Mesendoderm (in vitro differentiated cells): ENCODE results near the gene PACSIN1.

Experiments used
- DNase-seq: peaks from one replicate; pipeline ENCODE4 v3.0.0; 2013
- H2AK5ac ChIP-seq: 2 replicates; pipeline ENCODE4 v1.6.1; 2013; ENCODE audit warnings: low read length, inconsistent platforms
- H2BK120ac ChIP-seq: 2 replicates; pipeline ENCODE4 v1.6.1; 2013; ENCODE audit warnings: low read depth, mild to moderate bottlenecking, low read length, moderate library complexity, mixed read lengths
- H2BK15ac ChIP-seq: replicated peaks from 2 replicates; pipeline ENCODE4 v1.6.1; 2013; ENCODE audit warnings: low read depth, mild to moderate bottlenecking, moderate library complexity
- H2BK5ac ChIP-seq: 2 replicates; pipeline ENCODE4 v1.6.1; 2013; ENCODE audit warnings: low read length, inconsistent platforms
- H3K18ac ChIP-seq: 2 replicates; pipeline ENCODE4 v1.6.1; 2013; ENCODE audit warnings: mild to moderate bottlenecking, low read length, mixed read lengths
- H3K23ac ChIP-seq: one replicate; pipeline ENCODE4 v1.6.1; 2013; ENCODE audit warnings: low read length
- H3K27ac ChIP-seq: 2 replicates; pipeline ENCODE4 v1.5.1; 2013; ENCODE audit warnings: low read depth, mild to moderate bottlenecking, inconsistent platforms, low read length, moderate library complexity
- H3K27me3 ChIP-seq: 2 replicates; pipeline ENCODE4 v1.6.1; 2013; ENCODE audit warnings: low read length, control low read depth, mild to moderate bottlenecking, inconsistent platforms; ENCODE audit not compliant: insufficient read depth, poor library complexity
- H3K36me3 ChIP-seq: 2 replicates; pipeline ENCODE4 v1.6.1; 2013; ENCODE audit warnings: low read length, inconsistent platforms; ENCODE audit not compliant: control insufficient read depth, insufficient read depth
- H3K4ac ChIP-seq: one replicate; pipeline ENCODE4 v1.6.1; 2013; ENCODE audit warnings: low read depth, mild to moderate bottlenecking, low read length, moderate library complexity
- H3K4me1 ChIP-seq: 2 replicates; pipeline ENCODE4 v1.6.1; 2013; ENCODE audit warnings: low read depth, low read length, inconsistent platforms; ENCODE audit not compliant: control insufficient read depth
- H3K4me2 ChIP-seq: 2 replicates; pipeline ENCODE4 v1.6.1; 2013; ENCODE audit warnings: low read length
- H3K4me3 ChIP-seq: 2 replicates; pipeline ENCODE4 v1.5.1; 2013; ENCODE audit warnings: mild to moderate bottlenecking, low read length
- H3K56ac ChIP-seq: one replicate; pipeline ENCODE4 v1.6.1; 2013; ENCODE audit warnings: low read length
- H3K79me1 ChIP-seq: 2 replicates; pipeline ENCODE4 v1.6.1; 2013; ENCODE audit warnings: low read length, inconsistent platforms
- H3K79me2 ChIP-seq: 2 replicates; pipeline ENCODE4 v1.6.1; 2013; ENCODE audit warnings: mild to moderate bottlenecking, low read length; ENCODE audit not compliant: control insufficient read depth, insufficient read depth
- H3K9ac ChIP-seq: 2 replicates; pipeline ENCODE4 v1.6.1; 2013; ENCODE audit warnings: low read length, inconsistent platforms
- H4K5ac ChIP-seq: one replicate; pipeline ENCODE4 v1.6.1; 2013; ENCODE audit warnings: low read length
- H4K8ac ChIP-seq: one replicate; pipeline ENCODE4 v1.6.1; 2013; ENCODE audit warnings: low read depth, mild to moderate bottlenecking, control low read depth, low read length, moderate library complexity
- WGBS: extraction: QIAGEN DNeasy Blood & Tissue Kit; methylation state at CpG from one replicate; pipeline ENCODE4 v1.1.7; 2013; ENCODE audit warnings: low lambda C conversion rate, missing lambda C conversion rate; ENCODE audit not compliant: insufficient coverage; ENCODE audit errors: extremely low coverage; 5-methylcytosine and 5-hydroxymethylcytosine counted together

PACSIN1 gene

GRCh38 chr6:34535646-34536045, 69.8 kb downstream of the PACSIN1 start:
- Histone ChIP-seq H3K27me3 (no peaks in the 10 kb centered on the region), H4K8ac (no peak overlapping the region), H3K56ac (no peak overlapping the region), H3K27ac (no peak overlapping the region), H3K4ac (no peak overlapping the region), H3K4me1 (no peaks in the 10 kb centered on the region), H3K36me3 (no peaks in the 10 kb centered on the region), H2BK5ac (no peak overlapping the region), H3K23ac (no peak overlapping the region), H2BK120ac (no peak overlapping the region), H3K4me3 (no peak overlapping the region), H2BK15ac (no peak overlapping the region), H3K79me1 (no peaks in the 10 kb centered on the region), H3K18ac (no peak overlapping the region), H3K4me2 (no peak overlapping the region), H4K5ac (no peak overlapping the region), H2AK5ac (no peak overlapping the region), H3K79me2 (no peaks in the 10 kb centered on the region), H3K9ac (no peak overlapping the region)
- WGBS = no CpG with 5 or more reads among the region's 11 CpGs
- no peak for DNase-seq

GRCh38 chr6:34536251-34536958, 70.5 kb downstream of the PACSIN1 start:
- no peaks in the 10 kb centered on the region for H3K4me1 ChIP-seq
- H3K79me2 ChIP-seq = no peaks in the 10 kb centered on the region
- no peak overlapping the region for H3K27ac ChIP-seq
- no peak for DNase-seq
- no peak overlapping the region for H3K4me3 ChIP-seq
- no peak overlapping the region for H3K9ac ChIP-seq
- no peak overlapping the region for H4K8ac ChIP-seq
- no peak overlapping the region for H3K4ac ChIP-seq
- H2BK15ac ChIP-seq = no peak overlapping the region
- no peak overlapping the region for H2BK5ac ChIP-seq
- H4K5ac ChIP-seq = no peak overlapping the region
- H3K4me2 ChIP-seq = no peak overlapping the region
- no peak overlapping the region for H3K23ac ChIP-seq
- no peak overlapping the region for H2BK120ac ChIP-seq
- no peaks in the 10 kb centered on the region for H3K36me3 ChIP-seq
- no peak overlapping the region for H3K56ac ChIP-seq
- no peak overlapping the region for H2AK5ac ChIP-seq
- no peak overlapping the region for H3K18ac ChIP-seq
- H3K79me1 ChIP-seq = no peaks in the 10 kb centered on the region
- H3K27me3 ChIP-seq = no peaks in the 10 kb centered on the region
- no CpG with 5 or more reads among the region's 3 CpGs for WGBS

GRCh38 chr6:34536959-34537848, 71.3 kb downstream of the PACSIN1 start:
- WGBS = no CpG with 5 or more reads among the region's 15 CpGs
- Histone ChIP-seq H2BK15ac (no peak overlapping the region), H3K4me2 (no peak overlapping the region), H3K4ac (no peak overlapping the region), H3K79me1 (no peaks in the 10 kb centered on the region), H3K4me3 (no peak overlapping the region), H3K27ac (no peak overlapping the region), H3K79me2 (no peaks in the 10 kb centered on the region), H4K8ac (no peak overlapping the region), H2AK5ac (no peak overlapping the region), H3K9ac (no peak overlapping the region), H3K36me3 (no peaks in the 10 kb centered on the region), H3K23ac (no peak overlapping the region), H3K18ac (no peak overlapping the region), H2BK5ac (no peak overlapping the region), H2BK120ac (no peak overlapping the region), H3K56ac (no peak overlapping the region), H3K27me3 (no peaks in the 10 kb centered on the region), H4K5ac (no peak overlapping the region), H3K4me1 (no peaks in the 10 kb centered on the region)
- no peak for DNase-seq

GRCh38 chr6:34537922-34538550, 72.2 kb downstream of the PACSIN1 start:
- H3K4me2 ChIP-seq = no peak overlapping the region

GRCh38 chr6:34538581-34538980, 72.7 kb downstream of the PACSIN1 start:
- no peak overlapping the region for H4K8ac ChIP-seq
- no peak overlapping the region for H2BK120ac ChIP-seq
- no peak overlapping the region for H2BK5ac ChIP-seq
- H4K5ac ChIP-seq = no peak overlapping the region
- no peak overlapping the region for H3K27ac ChIP-seq
- H3K4me1 ChIP-seq = no peaks in the 10 kb centered on the region
- H2BK15ac ChIP-seq = no peak overlapping the region
- H3K27me3 ChIP-seq = no peaks in the 10 kb centered on the region
- no peak overlapping the region for H3K9ac ChIP-seq
- no peak overlapping the region for H3K23ac ChIP-seq
- H3K36me3 ChIP-seq = no peaks in the 10 kb centered on the region
- H3K79me1 ChIP-seq = no peaks in the 10 kb centered on the region
- no peak for DNase-seq
- H3K79me2 ChIP-seq = no peaks in the 10 kb centered on the region
- no peak overlapping the region for H3K4me2 ChIP-seq
- WGBS = no CpG with 5 or more reads among the region's 6 CpGs
- H3K56ac ChIP-seq = no peak overlapping the region
- no peak overlapping the region for H2AK5ac ChIP-seq
- no peak overlapping the region for H3K4me3 ChIP-seq
- H3K18ac ChIP-seq = no peak overlapping the region
- H3K4ac ChIP-seq = no peak overlapping the region

More at GRCh38 chr6:34537922-34538550, 72.2 kb downstream of the PACSIN1 start:
- Histone ChIP-seq H3K27ac (no peak overlapping the region), H4K5ac (no peak overlapping the region), H3K27me3 (no peaks in the 10 kb centered on the region), H2BK5ac (no peak overlapping the region), H3K9ac (no peak overlapping the region), H3K56ac (no peak overlapping the region), H2AK5ac (no peak overlapping the region), H4K8ac (no peak overlapping the region), H2BK120ac (no peak overlapping the region), H3K36me3 (no peaks in the 10 kb centered on the region), H3K23ac (no peak overlapping the region), H3K79me2 (no peaks in the 10 kb centered on the region), H2BK15ac (no peak overlapping the region), H3K4ac (no peak overlapping the region), H3K4me3 (no peak overlapping the region), H3K79me1 (no peaks in the 10 kb centered on the region), H3K4me1 (no peaks in the 10 kb centered on the region), H3K18ac (no peak overlapping the region)
- no peak for DNase-seq
- WGBS = no CpG with 5 or more reads among the region's 19 CpGs
